HepG2 (cell line): ENCODE results near the gene HOXB6. TPM values are rescaled to one million over a fixed set of nuclear protein-coding genes. Genes with fewer than 3 reads are reported as not detected.

Experiments used
- ATAC-seq: fragments of 200-7000 bp; cut with Tn5 transposase; 3 replicates; pipeline ENCODE4 v1.9.1; 2020; ENCODE audit warnings: mild to moderate bottlenecking, moderate library complexity
- BruUV-seq: library from RNA; stranded (reverse); fragments of 400-500 nt; replicated peaks from 2 replicates; lab custom pipeline; 2021; lab: Mats Ljungman, UMichigan
- CTCF ChIA-PET: fragments of 300-600 bp; formaldehyde crosslinking; extraction: SDS; loops from one replicate; lab custom pipeline; 2021; ENCODE audit warnings: low total read pairs, inconsistent platforms, low intra/inter-chr PET ratio; lab: Yijun Ruan, JAX
- POLR2A ChIA-PET: fragments of 350-600 bp; sonication (Branson Sonifier 250); formaldehyde crosslinking; loops from one replicate; lab custom pipeline; 2020; ENCODE audit warnings: antibody characterized with exemption, inconsistent platforms; lab: Yijun Ruan, JAX
- DNase-seq: peaks from one replicate; pipeline ENCODE4 v3.0.0-alpha.2; 2015; ENCODE audit warnings: low spot score
- FAIRE-seq: peaks from 3 replicates; lab custom pipeline; 2011; peaks lifted over from hg19 to GRCh38; lab: Jason Lieb, UNC
- H2AFZ ChIP-seq: one replicate; pipeline ENCODE4 v1.6.1; 2011; ENCODE audit warnings: low read length, inconsistent platforms
- H3K27ac ChIP-seq: fragments of 300-600 bp; 3 replicates; pipeline ENCODE4 v1.8.0; 2011; ENCODE audit warnings: mixed run types, mild to moderate bottlenecking, mixed read lengths, low read length, inconsistent platforms; ENCODE audit not compliant: insufficient read depth; ENCODE audit errors: extremely low read length
- H3K27me3 ChIP-seq, 2 experiments: fragments of 200-600 bp in 1 of 2; 2 replicates in 1 of 2; 3 replicates in 1 of 2; pipeline versions ENCODE4 v1.6.0 to v1.8.0; 2011; ENCODE audit warnings: low read length in 2 of 2, mild to moderate bottlenecking in 2 of 2, moderate library complexity in 2 of 2, inconsistent platforms in 1 of 2; ENCODE audit not compliant: insufficient read depth in 2 of 2, control insufficient read depth in 1 of 2
- H3K36me3 ChIP-seq, 2 experiments: fragments of 200-600 bp in 1 of 2; replicated peaks in 1 of 2; 2 replicates in 1 of 2; 3 replicates in 1 of 2; pipeline versions ENCODE4 v1.5.1 to v1.8.0; 2011; ENCODE audit warnings: low read length in 2 of 2, inconsistent platforms in 1 of 2; ENCODE audit not compliant: insufficient read depth in 2 of 2, control insufficient read depth in 1 of 2
- H3K4me1 ChIP-seq: 2 replicates; pipeline ENCODE4 v1.5.1; 2012; ENCODE audit warnings: low read length, inconsistent platforms; ENCODE audit not compliant: insufficient read depth
- H3K4me2 ChIP-seq: 2 replicates; pipeline ENCODE4 v1.6.0; 2011; ENCODE audit warnings: low read depth, low read length, inconsistent platforms
- H3K4me3 ChIP-seq, 3 experiments: fragments of 200-600 bp in 1 of 3; sonication (generic), shearing (Covaris generic) in 1 of 3; replicated peaks in 1 of 3; 2 replicates each; pipeline ENCODE4 v1.5.1; 2011 to 2016; ENCODE audit warnings: low read length in 3 of 3, inconsistent platforms in 2 of 3, low read depth in 2 of 3, mild to moderate bottlenecking in 2 of 3, control low read depth in 1 of 3, mixed read lengths in 1 of 3; ENCODE audit not compliant: insufficient read depth in 1 of 3
- H3K79me2 ChIP-seq: one replicate; pipeline ENCODE4 v1.6.1; 2011; ENCODE audit warnings: low read length, inconsistent platforms; ENCODE audit not compliant: insufficient read depth
- H3K9ac ChIP-seq: 2 replicates; pipeline ENCODE4 v1.6.0; 2011; ENCODE audit warnings: mild to moderate bottlenecking, low read depth, low read length, inconsistent platforms; ENCODE audit not compliant: insufficient read depth
- H3K9me3 ChIP-seq: 2 replicates; pipeline ENCODE4 v1.5.1; 2012; ENCODE audit warnings: mild to moderate bottlenecking, low read length
- H4K20me1 ChIP-seq: 2 replicates; pipeline ENCODE4 v1.6.0; 2011; ENCODE audit warnings: inconsistent platforms, mild to moderate bottlenecking, low read length, moderate library complexity; ENCODE audit not compliant: insufficient read depth
- GZF1 ChIP-seq: sonication (generic); formaldehyde crosslinking; IDR thresholded peaks from 2 replicates; pipeline ENCODE4 v1.5.1; 2020; ENCODE audit warnings: mild to moderate bottlenecking, missing genetic modification reagents
- MBD4 ChIP-seq: IDR thresholded peaks from 2 replicates; pipeline ENCODE4 v1.6.1; 2012; ENCODE audit warnings: low read length, inconsistent platforms, borderline replicate concordance
- NONO ChIP-seq, 2 experiments: fragments of 450-650 bp in 1 of 2; sonication (generic) in 1 of 2; formaldehyde crosslinking in 1 of 2; IDR thresholded peaks in 1 of 2; conservative IDR thresholded peaks in 1 of 2; 2 replicates each; pipeline versions ENCODE4 v1.6.1 to v1.8.0; 2017 to 2022; ENCODE audit warnings: mild to moderate bottlenecking in 1 of 2, missing genetic modification reagents in 1 of 2, moderate library complexity in 1 of 2
- PHF20 ChIP-seq: sonication (generic); formaldehyde crosslinking; IDR thresholded peaks from 2 replicates; pipeline ENCODE4 v1.5.0; 2020; ENCODE audit warnings: mild to moderate bottlenecking, missing genetic modification reagents
- RAD51 ChIP-seq: fragments of 450-650 bp; IDR thresholded peaks from 2 replicates; pipeline ENCODE4 v1.6.1; 2016; ENCODE audit warnings: borderline replicate concordance
- SMAD3 ChIP-seq: sonication (generic); formaldehyde crosslinking; IDR thresholded peaks from 2 replicates; pipeline ENCODE4 v1.4.0; 2020; ENCODE audit warnings: missing genetic modification reagents
- SMARCE1 ChIP-seq: fragments of 450-650 bp; IDR thresholded peaks from 2 replicates; pipeline ENCODE4 v1.6.1; 2017; ENCODE audit warnings: borderline replicate concordance
- TCF7L2 ChIP-seq: IDR thresholded peaks from 2 replicates; pipeline ENCODE4 v1.6.1; 2011; ENCODE audit warnings: mild to moderate bottlenecking, low read depth, low read length, moderate library complexity
- ZNF180 ChIP-seq: sonication (generic); formaldehyde crosslinking; IDR thresholded peaks from 2 replicates; pipeline ENCODE4 v1.4.0; 2020; ENCODE audit warnings: low read depth, missing genetic modification reagents, borderline replicate concordance
- ZNF253 ChIP-seq: sonication (generic); formaldehyde crosslinking; IDR thresholded peaks from 2 replicates; pipeline ENCODE4 v1.8.0; 2022; ENCODE audit warnings: mild to moderate bottlenecking, missing genetic modification reagents, borderline replicate concordance
- ZNF703 ChIP-seq: sonication (generic); formaldehyde crosslinking; IDR thresholded peaks from 2 replicates; pipeline ENCODE4 v1.5.1; 2020; ENCODE audit warnings: missing genetic modification reagents, mild to moderate bottlenecking, moderate library complexity, borderline replicate concordance
- ZNF891 ChIP-seq: sonication (generic); formaldehyde crosslinking; IDR thresholded peaks from 2 replicates; pipeline ENCODE4 v1.5.0; 2020; ENCODE audit warnings: mild to moderate bottlenecking, missing genetic modification reagents
- in situ Hi-C: cut with HindIII; loops from 2 replicates; pipeline ENCODE4 v1.10.0; 2017; ENCODE audit warnings: low pct_unique_long_range_greater_than_20kb; ENCODE audit not compliant: extremely low pct_ligation_motif_present
- intact Hi-C: fragments of 100-400 bp; cut with micrococcal nuclease; formaldehyde crosslinking; loops from one replicate; pipeline ENCODE4 v1.10.0; 2022; ENCODE audit not compliant: unreplicated experiment
- polyA plus RNA-seq, 8 experiments: library from polyadenylated mRNA; depleted of rRNA in 3 of 8; stranded (reverse) in 7 of 8; unstranded in 1 of 8; fragments of >200 nt; fragmentation: Illumina TruSeq in 4 of 8; extraction: Trizol in 4 of 8; gene quantifications; 2 replicates each; pipeline versions ENCODE4 v1.2.1 to v1.2.3, GENCODE V29; 2011 to 2016; ENCODE audit warnings: low read depth in 4 of 8, missing spikeins in 1 of 8, mixed read lengths in 1 of 8; ENCODE audit not compliant: insufficient read depth in 1 of 8
- total RNA-seq, 5 experiments: library from RNA; depleted of rRNA; stranded (reverse); fragments of >200 nt; fragmentation: Illumina TruSeq; extraction: Trizol; gene quantifications; 2 replicates each; pipeline ENCODE4 v1.2.3, GENCODE V29; 2016; ENCODE audit warnings: low read depth in 1 of 5
- TF ChIP-seq, protein P1 (sequence below): sonication (generic); formaldehyde crosslinking; IDR thresholded peaks from 2 replicates; pipeline ENCODE4 v1.8.0; 2022; ENCODE audit warnings: mild to moderate bottlenecking, missing genetic modification reagents, borderline replicate concordance
- TF ChIP-seq, protein P2 (sequence below): sonication (generic); formaldehyde crosslinking; IDR thresholded peaks from 2 replicates; pipeline ENCODE4 v1.5.0; 2020; ENCODE audit warnings: missing genetic modification reagents
- TF ChIP-seq, protein P3 (sequence below): sonication (generic); formaldehyde crosslinking; IDR thresholded peaks from 2 replicates; pipeline ENCODE4 v1.5.1; 2020; ENCODE audit warnings: mild to moderate bottlenecking, missing genetic modification reagents, borderline replicate concordance

Gene HOXB6
- total and polyA plus RNA-seq, 2 of the 13 experiments (the other 11 are each of a cell fraction or from before 2014, with no cell fraction given) = not detected

DNA sequence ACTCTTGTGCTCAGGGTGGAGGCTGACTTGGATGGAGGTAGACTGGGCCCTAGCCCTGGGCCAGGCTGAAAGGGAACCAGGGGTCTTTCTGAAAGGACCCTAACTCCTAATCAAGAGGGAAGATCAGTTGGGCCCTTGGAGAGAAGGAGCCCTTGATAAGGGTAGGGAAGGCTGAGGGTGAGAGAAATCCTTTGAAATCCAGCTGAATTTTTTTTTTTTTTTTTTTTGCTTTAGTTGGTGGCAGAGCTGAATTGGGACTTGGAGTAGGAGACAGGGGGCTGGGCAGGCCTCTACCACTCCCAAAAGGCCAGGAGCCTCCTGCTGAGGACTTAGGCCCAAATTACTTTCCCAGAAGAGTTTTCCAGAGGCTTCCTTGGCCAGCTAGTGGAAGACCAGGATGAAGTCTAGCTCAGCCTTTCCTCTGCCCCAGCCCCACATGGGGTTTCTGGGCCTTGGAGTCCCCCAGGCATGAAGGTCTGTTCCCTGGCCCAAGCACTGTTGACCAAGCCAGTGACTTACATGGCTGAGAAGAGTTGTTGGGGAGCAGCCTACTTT, 14.1 kb downstream of the HOXB6 start:
- no peak overlapping the region for H3K9ac ChIP-seq
- in situ Hi-C loops (no loop called here), intact Hi-C loops (no loop called here)
- H3K4me2 ChIP-seq = no peak overlapping the region
- H3K9me3 ChIP-seq = no peaks in the 10 kb centered on the region
- ATAC-seq = no peak
- H4K20me1 ChIP-seq = no peaks in the 10 kb centered on the region; the same call in 1 of the 2 replicates
- H3K4me1 ChIP-seq = peaks cover 11% of the 10 kb centered on the region; the same call in 1 of the 2 replicates
- no peak overlapping the region for H3K27ac ChIP-seq
- ChIA-PET CTCF (no interaction called here), POLR2A (no interaction called here)
- DNase-seq = no peak
- no peak overlapping the region for H2AFZ ChIP-seq
- H3K4me3 ChIP-seq = no peak overlapping the region
- FAIRE-seq = no peak
- H3K36me3 ChIP-seq = no peaks in the 10 kb centered on the region
- no TSS peak for BruUV-seq
- no peaks in the 10 kb centered on the region for H3K79me2 ChIP-seq
- TF ChIP-seq ZNF891 (CRISPR knock-in tag) (no peak), ZNF253 (CRISPR knock-in tag) (no peak), PHF20 (no peak), NONO (IDR thresholded peaks at IDR 0.05) (no peak), NONO (CRISPR knock-in tag; conservative IDR thresholded peaks at IDR 0.05) (no peak), MBD4 (no peak), ZNF703 (CRISPR knock-in tag) (no peak), SMAD3 (no peak), GZF1 (CRISPR knock-in tag) (no peak), ZNF180 (CRISPR knock-in tag) (no peak), TCF7L2 (no peak), SMARCE1 (no peak), RAD51 (no peak)
- TF ChIP-seq, protein P1, sequence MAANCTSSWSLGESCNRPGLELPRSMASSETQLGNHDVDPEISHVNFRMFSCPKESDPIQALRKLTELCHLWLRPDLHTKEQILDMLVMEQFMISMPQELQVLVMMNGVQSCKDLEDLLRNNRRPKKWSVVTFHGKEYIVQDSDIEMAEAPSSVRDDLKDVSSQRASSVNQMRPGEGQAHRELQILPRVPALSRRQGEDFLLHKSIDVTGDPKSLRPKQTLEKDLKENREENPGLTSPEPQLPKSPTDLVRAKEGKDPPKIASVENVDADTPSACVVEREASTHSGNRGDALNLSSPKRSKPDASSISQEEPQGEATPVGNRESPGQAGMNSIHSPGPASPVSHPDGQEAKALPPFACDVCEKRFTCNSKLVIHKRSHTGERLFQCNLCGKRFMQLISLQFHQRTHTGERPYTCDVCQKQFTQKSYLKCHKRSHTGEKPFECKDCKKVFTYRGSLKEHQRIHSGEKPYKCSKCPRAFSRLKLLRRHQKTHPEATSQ = no peak
- TF ChIP-seq, protein P2, sequence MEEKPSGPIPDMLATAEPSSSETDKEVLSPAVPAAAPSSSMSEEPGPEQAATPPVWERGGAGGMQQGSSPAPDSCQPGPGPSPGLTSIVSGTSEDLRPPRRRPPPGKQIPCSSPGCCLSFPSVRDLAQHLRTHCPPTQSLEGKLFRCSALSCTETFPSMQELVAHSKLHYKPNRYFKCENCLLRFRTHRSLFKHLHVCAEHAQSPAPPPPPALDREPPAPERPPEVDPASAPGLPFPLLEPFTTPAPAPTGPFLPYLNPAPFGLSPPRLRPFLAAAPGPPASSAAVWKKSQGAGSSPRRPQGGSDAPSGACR (CRISPR knock-in tag) = no peak
- TF ChIP-seq, protein P3, sequence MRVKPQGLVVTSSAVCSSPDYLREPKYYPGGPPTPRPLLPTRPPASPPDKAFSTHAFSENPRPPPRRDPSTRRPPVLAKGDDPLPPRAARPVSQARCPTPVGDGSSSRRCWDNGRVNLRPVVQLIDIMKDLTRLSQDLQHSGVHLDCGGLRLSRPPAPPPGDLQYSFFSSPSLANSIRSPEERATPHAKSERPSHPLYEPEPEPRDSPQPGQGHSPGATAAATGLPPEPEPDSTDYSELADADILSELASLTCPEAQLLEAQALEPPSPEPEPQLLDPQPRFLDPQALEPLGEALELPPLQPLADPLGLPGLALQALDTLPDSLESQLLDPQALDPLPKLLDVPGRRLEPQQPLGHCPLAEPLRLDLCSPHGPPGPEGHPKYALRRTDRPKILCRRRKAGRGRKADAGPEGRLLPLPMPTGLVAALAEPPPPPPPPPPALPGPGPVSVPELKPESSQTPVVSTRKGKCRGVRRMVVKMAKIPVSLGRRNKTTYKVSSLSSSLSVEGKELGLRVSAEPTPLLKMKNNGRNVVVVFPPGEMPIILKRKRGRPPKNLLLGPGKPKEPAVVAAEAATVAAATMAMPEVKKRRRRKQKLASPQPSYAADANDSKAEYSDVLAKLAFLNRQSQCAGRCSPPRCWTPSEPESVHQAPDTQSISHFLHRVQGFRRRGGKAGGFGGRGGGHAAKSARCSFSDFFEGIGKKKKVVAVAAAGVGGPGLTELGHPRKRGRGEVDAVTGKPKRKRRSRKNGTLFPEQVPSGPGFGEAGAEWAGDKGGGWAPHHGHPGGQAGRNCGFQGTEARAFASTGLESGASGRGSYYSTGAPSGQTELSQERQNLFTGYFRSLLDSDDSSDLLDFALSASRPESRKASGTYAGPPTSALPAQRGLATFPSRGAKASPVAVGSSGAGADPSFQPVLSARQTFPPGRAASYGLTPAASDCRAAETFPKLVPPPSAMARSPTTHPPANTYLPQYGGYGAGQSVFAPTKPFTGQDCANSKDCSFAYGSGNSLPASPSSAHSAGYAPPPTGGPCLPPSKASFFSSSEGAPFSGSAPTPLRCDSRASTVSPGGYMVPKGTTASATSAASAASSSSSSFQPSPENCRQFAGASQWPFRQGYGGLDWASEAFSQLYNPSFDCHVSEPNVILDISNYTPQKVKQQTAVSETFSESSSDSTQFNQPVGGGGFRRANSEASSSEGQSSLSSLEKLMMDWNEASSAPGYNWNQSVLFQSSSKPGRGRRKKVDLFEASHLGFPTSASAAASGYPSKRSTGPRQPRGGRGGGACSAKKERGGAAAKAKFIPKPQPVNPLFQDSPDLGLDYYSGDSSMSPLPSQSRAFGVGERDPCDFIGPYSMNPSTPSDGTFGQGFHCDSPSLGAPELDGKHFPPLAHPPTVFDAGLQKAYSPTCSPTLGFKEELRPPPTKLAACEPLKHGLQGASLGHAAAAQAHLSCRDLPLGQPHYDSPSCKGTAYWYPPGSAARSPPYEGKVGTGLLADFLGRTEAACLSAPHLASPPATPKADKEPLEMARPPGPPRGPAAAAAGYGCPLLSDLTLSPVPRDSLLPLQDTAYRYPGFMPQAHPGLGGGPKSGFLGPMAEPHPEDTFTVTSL = no peak
- peaks cover 34 to 91% of the 10 kb centered on the region in 2 experiments for H3K27me3 ChIP-seq
